ENCODE results near the gene LPP. TPM values are rescaled to one million over a fixed set of nuclear protein-coding genes. Genes with fewer than 3 reads are reported as not detected.

LPP gene
- total RNA-seq, 1 experiment from 2014 or later: 120 TPM

- no TSS peak for BruUV-seq (replicated peaks)
- no peak overlapping the region for H3K4me3 ChIP-seq (ENCODE audit: low read depth, low read length)
- peaks cover 36% of the 10 kb centered on the region for H3K4me1 Mint-ChIP-seq (ENCODE audit: low read depth, unreplicated experiment)
- H3K9me3 ChIP-seq: no peaks in the 10 kb centered on the region
- no peak overlapping the region for H3K27ac Mint-ChIP-seq (ENCODE audit: unreplicated experiment)
- TF ChIP-seq CTCF (IDR thresholded peaks at IDR 0.05; ENCODE audit: insufficient read depth in 1 of 2, low read depth in 1 of 2, low read length in 1 of 2, severe bottlenecking in 1 of 2, unreplicated experiment in 1 of 2): no peak
- intact Hi-C loops (cut with micrococcal nuclease; ENCODE audit: unreplicated experiment): no loop called here
- no peak overlapping the region for H3K4me3 Mint-ChIP-seq (ENCODE audit: unreplicated experiment)
- ChIA-PET CTCF (no interaction called here), POLR2A (no interaction called here)
- no peaks in the 10 kb centered on the region for H3K36me3 ChIP-seq (ENCODE audit: control insufficient read depth, insufficient read depth, low read length)
- no peaks in the 10 kb centered on the region for H3K27me3 Mint-ChIP-seq (ENCODE audit: insufficient read depth, unreplicated experiment)
- peaks cover 10% of the 10 kb centered on the region for H3K36me3 Mint-ChIP-seq (ENCODE audit: insufficient read depth, unreplicated experiment)
- no peak for DNase-seq
- H3K4me1 ChIP-seq: peaks cover 49% of the 10 kb centered on the region
- no peaks in the 10 kb centered on the region for H3K9me3 Mint-ChIP-seq (ENCODE audit: unreplicated experiment)
- no peaks in the 10 kb centered on the region for H3K27me3 ChIP-seq (replicated peaks; ENCODE audit: control insufficient read depth, insufficient read depth, low read length)
Measured at GRCh38 chr3:188168186-188168585, 14.2 kb downstream of the LPP start.

GRCh38 chr3:188168648-188169047 is 14.7 kb downstream of the LPP start:
- intact Hi-C loops (cut with micrococcal nuclease; ENCODE audit: unreplicated experiment): no loop called here
- H3K36me3 Mint-ChIP-seq (ENCODE audit: insufficient read depth, unreplicated experiment): peaks cover 10% of the 10 kb centered on the region

GRCh38 chr3:188169830-188170455 is 16.0 kb downstream of the LPP start:
- H3K4me1 ChIP-seq: peaks cover 48% of the 10 kb centered on the region
- no peak for TF ChIP-seq CTCF (IDR thresholded peaks at IDR 0.05; ENCODE audit: insufficient read depth in 1 of 2, low read depth in 1 of 2, low read length in 1 of 2, severe bottlenecking in 1 of 2, unreplicated experiment in 1 of 2)
- intact Hi-C loops (cut with micrococcal nuclease; ENCODE audit: unreplicated experiment): no loop called here
- no peak overlapping the region for H3K4me3 Mint-ChIP-seq (ENCODE audit: unreplicated experiment)
- ChIA-PET POLR2A (no interaction called here), CTCF (no interaction called here)
- H3K36me3 ChIP-seq (ENCODE audit: control insufficient read depth, insufficient read depth, low read length): no peaks in the 10 kb centered on the region
- H3K27ac Mint-ChIP-seq (ENCODE audit: unreplicated experiment): peak overlapping the region; percentile 51
- H3K27me3 ChIP-seq (replicated peaks; ENCODE audit: control insufficient read depth, insufficient read depth, low read length): no peaks in the 10 kb centered on the region
- peaks cover 35% of the 10 kb centered on the region for H3K4me1 Mint-ChIP-seq (ENCODE audit: low read depth, unreplicated experiment)
- DNase-seq: no peak
- peaks cover 23% of the 10 kb centered on the region for H3K36me3 Mint-ChIP-seq (ENCODE audit: insufficient read depth, unreplicated experiment)
- H3K9me3 Mint-ChIP-seq (ENCODE audit: unreplicated experiment): no peaks in the 10 kb centered on the region
- no peaks in the 10 kb centered on the region for H3K9me3 ChIP-seq
- no TSS peak for BruUV-seq (replicated peaks)
- no peak overlapping the region for H3K4me3 ChIP-seq (ENCODE audit: low read depth, low read length)
- H3K27me3 Mint-ChIP-seq (ENCODE audit: insufficient read depth, unreplicated experiment): no peaks in the 10 kb centered on the region

More at GRCh38 chr3:188168648-188169047, 14.7 kb downstream of the LPP start:
- Histone ChIP-seq H3K9me3 (no peaks in the 10 kb centered on the region), H3K36me3 (ENCODE audit: control insufficient read depth, insufficient read depth, low read length) (no peaks in the 10 kb centered on the region), H3K4me3 (ENCODE audit: low read depth, low read length) (no peak overlapping the region), H3K4me1 (peaks cover 49% of the 10 kb centered on the region), H3K27me3 (replicated peaks; ENCODE audit: control insufficient read depth, insufficient read depth, low read length) (no peaks in the 10 kb centered on the region)
- no peaks in the 10 kb centered on the region for H3K27me3 Mint-ChIP-seq (ENCODE audit: insufficient read depth, unreplicated experiment)
- H3K27ac Mint-ChIP-seq (ENCODE audit: unreplicated experiment): no peak overlapping the region
- no peak for TF ChIP-seq CTCF (IDR thresholded peaks at IDR 0.05; ENCODE audit: insufficient read depth in 1 of 2, low read depth in 1 of 2, low read length in 1 of 2, severe bottlenecking in 1 of 2, unreplicated experiment in 1 of 2)
- H3K4me1 Mint-ChIP-seq (ENCODE audit: low read depth, unreplicated experiment): peaks cover 36% of the 10 kb centered on the region
- no peaks in the 10 kb centered on the region for H3K9me3 Mint-ChIP-seq (ENCODE audit: unreplicated experiment)
- POLR2A ChIA-PET: no interaction called here
- no TSS peak for BruUV-seq (replicated peaks)
- no peak overlapping the region for H3K4me3 Mint-ChIP-seq (ENCODE audit: unreplicated experiment)
- CTCF ChIA-PET: no interaction called here
- DNase-seq: no peak

All from Caco-2 (cell line).